GM18526 (cell line): ENCODE results near the gene RNF114.

Experiments used
- POLR2A ChIP-seq: IDR thresholded peaks from 3 replicates; pipeline ENCODE4 v1.6.1; 2011; ENCODE audit not compliant: insufficient read length; ENCODE audit errors: extremely low read depth

The RNF114 gene, protein sequence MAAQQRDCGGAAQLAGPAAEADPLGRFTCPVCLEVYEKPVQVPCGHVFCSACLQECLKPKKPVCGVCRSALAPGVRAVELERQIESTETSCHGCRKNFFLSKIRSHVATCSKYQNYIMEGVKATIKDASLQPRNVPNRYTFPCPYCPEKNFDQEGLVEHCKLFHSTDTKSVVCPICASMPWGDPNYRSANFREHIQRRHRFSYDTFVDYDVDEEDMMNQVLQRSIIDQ

DNA sequence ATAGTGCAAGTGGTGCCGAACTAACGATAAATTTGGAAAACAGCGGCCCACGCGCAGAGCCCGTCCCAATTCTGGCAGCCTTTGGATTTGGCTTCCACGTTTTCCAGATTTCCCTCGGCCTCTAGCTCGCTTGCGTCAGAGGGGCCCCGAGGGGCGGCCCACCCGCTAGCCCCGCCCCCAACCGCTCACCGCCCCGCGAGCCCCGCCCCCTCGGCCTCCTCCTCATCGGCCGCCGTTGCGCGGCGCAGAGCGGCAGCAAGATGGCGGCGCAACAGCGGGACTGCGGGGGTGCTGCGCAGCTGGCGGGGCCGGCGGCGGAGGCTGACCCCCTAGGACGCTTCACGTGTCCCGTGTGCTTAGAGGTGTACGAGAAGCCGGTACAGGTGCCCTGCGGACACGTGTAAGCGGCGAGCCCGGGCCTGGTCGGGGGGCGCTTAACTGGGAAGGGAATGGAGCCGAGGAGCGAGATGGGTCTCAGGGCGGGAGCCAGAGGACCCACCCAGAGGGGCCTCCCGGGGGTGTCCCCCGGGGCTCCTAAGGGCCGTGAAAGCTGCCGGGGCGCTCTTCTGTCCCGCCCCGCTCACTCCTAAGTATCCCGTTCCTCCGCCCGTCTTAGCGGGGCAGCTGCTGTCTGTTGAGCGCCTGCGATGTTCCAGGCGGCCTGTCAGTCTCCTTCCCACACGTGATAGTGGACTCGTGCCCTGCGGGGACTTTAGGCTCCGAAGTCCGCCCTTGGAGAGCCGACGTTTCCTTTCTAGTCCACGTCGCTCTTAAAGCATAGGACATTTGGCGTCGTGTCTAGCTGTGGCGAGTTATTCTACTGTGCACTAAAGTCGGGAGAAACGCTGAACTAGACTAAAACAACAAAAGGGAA, at the start of gene RNF114:
Gene RNF114, plus strand, starts transcription at position 245 of the 874 bp plus-strand sequence. Its CDS starts 16 bp downstream, at position 261.
- TF ChIP-seq POLR2A: peak; percentile 88

DNA sequence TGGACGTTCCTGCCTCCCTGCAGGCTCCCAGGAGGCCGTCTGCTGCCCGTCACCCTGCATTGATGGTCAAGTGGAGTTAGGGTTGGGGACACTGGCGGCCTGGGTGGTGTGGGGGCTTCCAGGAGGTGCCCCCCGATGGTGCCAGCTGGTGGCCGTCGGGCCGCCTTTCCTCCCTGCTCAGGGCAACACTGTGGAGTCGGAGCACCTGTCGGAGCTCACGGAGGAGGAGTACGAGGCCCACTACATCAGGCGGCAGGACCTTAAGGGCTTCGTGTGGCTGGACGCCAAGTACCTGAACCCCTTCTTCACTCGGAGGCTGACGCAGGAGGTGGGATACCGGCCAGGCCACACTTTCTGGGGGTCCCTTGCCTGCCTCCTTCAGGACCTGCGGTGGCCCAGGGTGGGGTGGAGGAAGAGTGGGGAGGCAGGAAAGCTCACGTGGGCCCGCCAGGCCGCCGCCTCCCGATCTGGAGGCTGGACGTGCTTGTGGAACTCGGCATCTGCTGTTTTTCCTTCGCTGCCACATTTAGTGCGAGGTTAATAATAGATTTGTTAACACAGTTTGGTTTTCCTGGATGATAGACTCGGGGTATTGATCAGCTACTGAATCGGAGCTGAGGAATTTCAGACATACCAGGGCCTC, 49.5 kb upstream of the RNF114 start:
- no peak for TF ChIP-seq POLR2A

DNA sequence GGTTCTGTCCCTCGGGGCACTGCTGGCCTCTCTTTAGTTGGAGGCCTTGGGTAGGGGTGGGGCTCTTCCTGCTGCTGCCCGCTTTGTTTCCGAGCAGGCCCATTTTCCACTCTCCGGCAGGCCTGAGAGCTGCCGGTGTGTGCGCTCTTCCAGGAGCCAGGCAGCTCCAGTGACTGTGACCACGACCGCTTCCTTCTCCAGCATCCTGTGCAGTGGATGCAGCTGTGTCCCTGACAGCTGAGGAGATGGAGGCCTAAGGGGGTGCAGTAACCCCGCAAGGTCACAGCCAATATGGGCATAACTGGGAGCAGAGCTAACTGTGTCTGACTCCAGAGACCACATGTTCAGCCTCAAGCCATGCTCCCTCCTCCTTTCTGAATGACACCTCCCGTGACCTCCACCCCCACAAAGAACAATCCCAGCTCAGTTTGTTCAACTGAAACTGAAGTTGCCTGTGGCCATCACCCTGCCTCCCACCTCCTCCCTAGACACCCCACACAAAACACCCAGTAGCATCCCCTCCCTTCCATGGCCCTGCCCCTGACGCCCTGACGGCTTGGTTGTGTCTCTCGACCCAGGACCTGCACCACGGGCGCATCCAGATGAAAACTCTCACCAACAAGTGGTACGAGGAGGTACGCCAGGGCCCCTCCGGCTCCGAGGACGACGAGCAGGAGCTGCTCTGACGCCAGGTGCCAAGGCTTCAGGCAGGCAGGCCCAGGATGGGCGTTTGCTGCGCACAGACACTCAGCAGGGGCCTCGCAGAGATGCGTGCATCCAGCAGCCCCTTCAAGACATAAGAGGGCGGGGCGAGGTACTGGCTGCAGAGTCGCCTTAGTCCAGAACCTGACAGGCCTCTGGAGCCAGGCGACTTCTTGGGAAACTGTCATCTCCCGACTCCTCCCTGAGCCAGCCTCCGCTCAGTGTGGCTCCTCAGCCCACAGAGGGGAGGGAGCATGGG, 48.7 kb upstream of the RNF114 start:
- TF ChIP-seq POLR2A: no peak

DNA sequence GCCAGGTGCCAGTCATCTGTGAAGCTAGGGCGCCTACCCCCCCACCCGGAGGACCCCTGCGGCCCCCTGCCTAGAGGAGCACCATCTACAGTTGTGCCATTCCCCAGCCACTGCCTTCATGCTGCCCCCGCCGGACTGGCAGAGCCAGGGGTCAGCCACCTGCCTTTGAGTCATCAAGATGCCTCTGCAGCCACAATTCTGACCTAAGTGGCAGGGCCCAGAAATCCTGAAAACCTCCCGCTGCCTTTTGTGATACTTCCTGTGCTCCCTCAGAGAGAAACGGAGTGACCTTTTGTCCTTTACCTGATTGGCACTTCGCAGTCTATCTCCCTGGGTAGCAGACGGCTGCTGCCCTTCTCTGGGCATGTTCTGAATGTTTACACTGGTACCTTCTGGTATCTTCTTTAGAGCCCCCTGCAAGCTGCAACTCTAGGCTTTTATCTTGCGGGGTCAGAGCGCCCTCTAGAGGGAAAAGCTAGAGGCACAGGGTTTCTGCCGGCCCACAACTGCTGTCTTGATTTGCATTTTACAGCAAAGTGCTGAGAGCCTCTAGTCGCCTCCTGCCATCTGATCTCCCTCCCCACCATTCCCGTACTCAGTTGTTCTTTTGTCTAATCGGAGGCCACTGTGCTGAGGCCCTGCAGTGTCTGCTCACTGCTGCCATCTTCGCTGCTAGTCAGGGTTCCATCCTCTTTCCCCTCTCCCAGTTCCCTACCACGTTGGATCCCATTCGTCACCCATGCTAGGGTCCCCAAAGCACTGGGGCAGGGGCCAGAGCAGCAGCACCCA, 47.8 kb upstream of the RNF114 start:
- TF ChIP-seq POLR2A: no peak

DNA sequence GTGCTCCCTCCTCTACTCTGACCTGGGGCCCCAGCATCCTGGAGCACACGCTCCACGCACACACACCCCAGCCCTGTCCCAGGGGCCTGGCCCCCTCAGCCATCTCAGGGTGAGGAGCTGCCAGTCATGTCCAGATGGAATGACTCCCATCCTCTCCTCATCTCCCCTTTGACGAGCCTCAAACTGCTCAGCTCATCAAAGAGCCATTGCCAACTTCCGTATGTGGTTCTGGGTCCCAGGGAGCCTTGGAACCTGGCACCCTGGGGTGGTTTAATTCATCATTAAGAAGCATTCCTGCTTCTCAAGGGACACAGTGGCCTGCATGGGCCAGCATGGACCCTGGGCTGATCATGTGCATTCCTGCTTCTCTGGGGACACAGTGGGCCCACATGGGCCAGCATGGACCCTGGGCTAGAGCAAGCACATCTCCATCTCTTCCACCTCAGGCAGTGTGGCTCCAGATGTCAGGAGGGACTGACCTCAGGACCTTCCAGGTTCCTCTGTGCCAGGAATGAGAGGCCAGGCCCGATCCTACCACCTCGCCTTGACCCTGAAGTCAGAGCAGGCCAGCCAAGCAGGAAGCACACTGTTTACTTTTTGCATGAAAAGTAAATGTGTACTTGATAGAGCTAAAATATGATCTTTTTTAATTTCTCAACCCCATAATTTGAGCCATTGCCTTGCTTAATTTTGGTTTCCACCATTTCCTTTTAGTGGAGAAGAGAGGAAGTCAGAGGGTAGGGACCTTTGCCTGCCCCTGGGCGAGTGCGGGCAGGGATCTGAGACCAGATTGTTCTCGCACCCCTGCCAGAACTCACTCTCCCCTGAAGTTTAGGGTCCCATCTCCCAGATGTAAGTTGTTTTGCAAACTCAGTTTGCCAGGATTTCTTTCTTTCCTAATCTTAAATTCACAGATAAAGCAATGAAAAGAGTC, 46.9 kb upstream of the RNF114 start:
- no peak for TF ChIP-seq POLR2A

DNA sequence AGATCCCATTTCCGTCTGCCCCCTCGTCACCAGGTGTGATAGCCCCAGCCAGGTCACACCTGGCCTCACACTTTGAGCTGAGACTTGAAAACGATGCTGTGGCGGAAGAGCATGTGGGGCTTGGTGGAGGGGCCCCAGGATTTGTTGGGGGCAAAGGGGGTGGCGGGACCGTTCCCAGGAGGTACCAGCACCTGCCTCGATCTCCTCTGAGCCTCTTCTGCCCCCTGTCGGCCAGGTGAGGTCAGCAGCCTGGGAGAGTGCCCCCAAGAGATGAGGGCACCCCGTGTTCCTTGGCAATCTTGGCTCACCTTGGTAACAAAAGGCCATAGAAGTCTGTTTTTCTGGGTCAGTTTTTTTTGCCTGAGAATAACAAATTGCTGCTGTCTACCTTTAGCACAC, 46.3 kb upstream of the RNF114 start:
- no peak for TF ChIP-seq POLR2A

DNA sequence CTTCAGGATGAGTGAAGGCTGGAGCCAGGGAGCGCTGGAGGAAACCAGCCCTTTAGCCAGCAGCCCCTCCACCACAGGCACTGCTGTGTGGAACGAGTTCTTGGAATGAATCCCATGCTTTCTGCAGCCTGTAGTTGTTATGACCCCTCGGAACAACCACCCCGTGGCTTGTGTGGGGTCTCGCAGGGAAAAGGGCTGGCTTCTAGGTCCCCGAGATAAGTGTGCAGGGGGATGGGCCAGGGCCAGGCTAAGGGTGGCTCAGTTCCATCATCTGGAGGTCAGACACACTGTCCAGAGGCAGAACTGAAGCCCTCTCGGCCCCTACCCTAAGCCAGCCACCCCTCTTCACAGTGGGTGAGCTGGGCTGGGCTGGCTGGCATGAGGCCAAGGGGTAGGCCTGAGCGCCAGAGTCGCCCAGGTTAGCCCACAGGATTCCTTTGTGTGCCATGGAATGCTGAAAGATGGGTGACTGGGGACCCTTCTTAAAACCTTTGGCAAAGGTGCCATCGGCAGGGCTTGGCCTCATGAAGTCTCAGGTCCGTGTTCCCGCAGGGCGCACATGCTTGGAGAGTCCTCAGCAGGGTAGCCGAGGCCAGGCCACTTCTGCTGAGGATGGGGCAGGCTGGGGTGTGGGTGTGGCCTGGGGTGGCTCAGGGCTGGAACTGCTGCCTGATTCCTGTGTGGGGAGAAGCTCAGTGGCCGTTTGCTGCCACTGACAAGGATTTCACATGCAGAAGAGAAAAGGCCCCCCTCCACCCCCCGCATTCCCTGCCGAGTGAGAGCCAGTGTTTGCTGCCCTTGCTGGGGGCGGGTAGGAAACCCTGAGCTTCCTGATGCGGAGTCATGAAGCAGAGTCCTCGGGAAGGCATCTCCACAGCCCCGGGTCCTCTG, 45.5 kb upstream of the RNF114 start:
- TF ChIP-seq POLR2A: no peak

DNA sequence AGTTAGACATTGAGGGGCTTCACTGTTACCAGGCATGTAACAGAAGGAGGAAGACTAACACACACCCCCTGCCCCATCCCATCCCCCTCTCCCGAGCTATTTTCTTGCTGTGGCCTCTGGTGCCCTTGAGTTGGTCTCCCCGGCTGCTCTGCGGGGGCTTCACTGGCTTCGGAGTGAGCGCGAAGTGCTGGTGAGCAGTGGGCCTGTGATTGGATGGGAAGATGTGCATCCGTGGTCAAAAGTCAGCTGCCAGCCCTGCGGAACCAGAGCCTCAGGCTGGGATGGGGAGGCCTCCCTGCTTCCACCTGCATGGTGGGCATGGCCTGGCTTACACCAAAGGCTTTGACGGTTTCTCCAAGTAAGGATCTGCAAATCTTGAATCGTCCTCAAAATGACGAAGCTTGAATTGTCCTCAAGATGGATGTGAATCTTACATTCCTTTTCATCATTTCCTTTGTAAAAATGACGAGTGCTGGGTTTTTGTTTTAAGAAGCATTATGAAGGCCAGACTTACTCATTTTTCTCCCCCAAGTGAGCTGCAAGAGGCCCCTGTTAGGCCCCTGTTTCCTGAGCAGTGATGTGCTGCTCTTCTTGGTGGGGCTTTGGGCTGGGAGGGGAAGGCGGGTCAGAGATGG, 44.6 kb upstream of the RNF114 start:
- no peak for TF ChIP-seq POLR2A

DNA sequence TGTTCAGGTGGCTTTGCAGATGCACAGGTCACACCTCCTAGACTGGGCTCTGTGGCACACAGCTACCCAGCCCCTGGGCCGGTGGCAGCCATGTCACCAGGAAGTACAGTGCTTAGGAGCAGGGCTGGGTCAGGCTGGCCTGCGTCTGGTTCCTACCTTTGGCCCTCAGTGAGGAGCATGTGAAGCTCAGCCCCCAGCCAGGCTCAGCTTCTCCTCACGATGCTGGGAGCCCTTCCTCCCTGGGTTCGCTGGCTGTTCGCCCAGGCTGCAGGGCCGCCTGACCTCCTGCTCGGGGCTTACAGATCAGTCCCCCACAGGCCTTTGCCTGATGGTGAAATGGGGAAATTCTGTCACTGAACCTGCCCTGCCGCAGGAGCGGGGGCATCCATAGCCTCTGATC, 43.9 kb upstream of the RNF114 start:
- no peak for TF ChIP-seq POLR2A

DNA sequence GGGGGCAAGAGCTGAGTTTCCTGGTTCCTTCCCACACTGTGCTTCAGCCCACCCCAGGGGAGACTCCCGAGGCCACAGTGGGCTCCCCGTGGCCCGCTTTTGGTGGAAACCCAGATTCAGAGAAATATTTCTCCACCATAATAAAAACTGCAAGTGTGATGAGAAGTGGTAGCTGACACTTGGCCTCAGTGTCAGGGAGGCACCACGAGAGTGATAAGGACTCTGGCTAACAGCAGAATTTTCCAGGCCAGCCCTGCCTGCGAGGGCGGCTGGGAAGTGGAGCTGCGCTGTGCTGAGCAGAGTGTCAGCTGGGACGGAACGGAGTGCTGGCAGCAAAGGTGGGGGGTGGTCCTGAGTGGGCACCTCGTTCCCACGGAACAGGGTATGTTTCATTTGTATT, 43.4 kb upstream of the RNF114 start:
- no peak for TF ChIP-seq POLR2A

DNA sequence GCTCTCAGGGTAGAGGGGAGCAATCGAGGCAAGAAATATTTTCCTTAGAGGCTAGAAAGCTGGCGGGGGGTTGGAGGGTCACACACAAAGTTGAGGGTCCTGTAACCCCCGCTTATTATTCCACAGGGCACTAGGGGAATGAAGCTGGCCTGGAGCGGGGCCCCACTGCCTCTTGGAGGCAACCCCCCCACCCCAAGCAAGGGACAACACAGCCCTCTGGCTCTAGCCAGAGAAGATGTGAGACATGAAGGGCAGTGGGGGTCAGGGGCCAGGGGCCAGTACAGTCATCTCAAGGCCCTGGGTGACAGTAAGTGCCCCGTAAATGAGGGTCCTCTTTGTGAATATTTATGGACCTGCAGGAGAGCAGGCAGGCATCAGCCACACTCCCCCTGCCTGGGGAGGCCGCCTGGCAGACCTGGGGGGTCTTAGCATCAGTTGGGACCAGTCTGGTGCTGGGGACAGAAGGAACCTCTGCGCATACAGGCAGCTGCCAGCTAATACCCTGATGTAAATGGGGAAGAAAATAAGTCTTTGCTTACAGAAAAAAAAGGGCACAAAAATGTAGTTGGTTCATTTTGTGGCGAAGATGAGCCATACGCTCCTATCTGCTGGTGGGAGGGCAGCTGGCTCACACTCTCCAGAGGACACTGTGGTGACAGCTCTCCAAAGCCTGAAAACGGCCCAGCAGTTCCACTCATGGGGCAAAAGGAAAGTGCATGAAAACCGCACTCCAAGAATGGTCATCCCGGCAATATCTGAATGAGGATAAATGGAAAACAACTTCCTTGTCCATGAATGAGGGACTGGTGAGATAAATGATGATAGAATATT, 42.7 kb upstream of the RNF114 start:
- TF ChIP-seq POLR2A: no peak

DNA sequence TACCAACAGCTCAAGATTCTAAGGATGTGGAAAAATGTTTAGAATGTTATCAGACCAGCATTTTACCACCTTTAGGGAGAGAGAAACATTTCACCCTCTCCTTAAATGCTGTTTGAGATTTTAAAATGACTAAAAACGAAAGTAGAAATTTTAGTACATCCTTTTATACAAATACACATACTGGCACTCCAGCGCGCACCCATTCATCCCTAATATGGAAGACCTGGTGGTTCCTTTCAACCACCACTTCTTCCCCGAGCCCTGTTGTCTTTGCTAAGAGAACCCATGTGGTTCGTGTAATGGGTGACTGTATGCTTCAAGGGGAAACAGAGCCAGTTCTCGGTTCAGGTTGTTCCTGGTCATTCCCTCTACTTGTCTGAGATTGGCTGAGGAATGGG, 42.1 kb upstream of the RNF114 start:
- no peak for TF ChIP-seq POLR2A
